Activated naive CD4-positive, alpha-beta T cell treated with anti-CD3 and anti-CD28 coated beads, Interleukin-2, amount 50 U/mL, for 72 hours (primary cell): Measurements from ENCODE around the gene ELP5. TPM values are rescaled to one million over a fixed set of nuclear protein-coding genes. Genes with fewer than 3 reads are reported as not detected.
A peak's percentile ranks its signal among the peaks of the same experiment; 100 is the strongest.

Experiments
- ATAC-seq, 2 donors: fragments of 150-1000 bp; cut with Tn5 transposase; 2 replicates each; pipeline ENCODE4 v1.10.0; 2021; ENCODE audit warnings: mild to moderate bottlenecking in 2 of 2, moderate library complexity in 2 of 2
- DNase-seq, 2 donors: peaks; one replicate each; pipeline ENCODE4 v3.0.0; 2021 to 2022; ENCODE audit warnings: low spot score in 2 of 2
- H3K27ac Mint-ChIP-seq, 2 donors: one replicate each; pipeline ENCODE4 v1.8.0; 2022; ENCODE audit warnings: mild to moderate bottlenecking in 2 of 2, mixed read lengths in 2 of 2
- H3K36me3 Mint-ChIP-seq, 2 donors: one replicate each; pipeline ENCODE4 v1.8.0; 2022; ENCODE audit warnings: mixed read lengths in 2 of 2
- H3K9me3 Mint-ChIP-seq, 2 donors: one replicate each; pipeline ENCODE4 v1.8.0; 2022; ENCODE audit warnings: mixed read lengths in 2 of 2
- total RNA-seq, 2 donors: library from RNA; stranded (reverse); gene quantifications; one replicate each; pipeline ENCODE4 v1.2.3, GENCODE V29; 2022

The ELP5 gene
- total RNA-seq, 2 donors from 2014 or later, result 45.6 to 62.3 TPM

DNA sequence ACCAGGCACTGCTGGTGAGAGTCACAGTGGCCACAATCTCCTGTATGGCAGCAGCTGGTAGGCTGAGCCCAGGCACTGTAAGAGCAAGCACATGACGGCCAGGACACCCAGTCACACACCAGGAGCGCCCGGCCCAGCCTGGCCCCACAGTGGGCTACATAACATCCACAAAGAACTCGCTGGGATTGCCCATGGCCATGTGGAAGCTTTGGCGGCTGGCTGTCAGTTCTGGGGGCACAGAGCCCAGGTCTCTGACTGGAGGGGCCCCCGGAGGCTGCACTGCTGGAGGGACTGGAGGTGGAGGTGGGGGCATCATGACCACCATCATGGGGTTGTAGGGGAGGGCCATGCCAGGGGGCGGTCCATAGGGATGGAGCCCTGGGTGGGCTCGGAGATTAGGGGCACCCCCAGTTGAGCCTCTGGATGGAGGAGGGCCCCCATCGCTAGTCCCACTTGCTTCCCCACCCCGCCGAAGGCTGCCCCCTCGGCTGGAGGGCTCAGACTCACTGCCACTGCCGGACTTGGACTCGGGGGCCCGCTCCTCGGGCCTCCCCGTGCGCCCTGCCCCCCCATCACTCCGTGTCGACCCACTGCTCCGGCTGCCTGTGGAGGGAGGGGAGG, 26.2 kb upstream of the ELP5 start:
- Mint-ChIP-seq H3K27ac (peak overlapping the region in 1 of 2 donors; percentile 59), H3K36me3 (peaks cover 14 to 32% of the 10 kb centered on the region in 2 donors), H3K9me3 (no peaks in the 10 kb centered on the region)
- DNase-seq (no peak), ATAC-seq (no peak)

DNA sequence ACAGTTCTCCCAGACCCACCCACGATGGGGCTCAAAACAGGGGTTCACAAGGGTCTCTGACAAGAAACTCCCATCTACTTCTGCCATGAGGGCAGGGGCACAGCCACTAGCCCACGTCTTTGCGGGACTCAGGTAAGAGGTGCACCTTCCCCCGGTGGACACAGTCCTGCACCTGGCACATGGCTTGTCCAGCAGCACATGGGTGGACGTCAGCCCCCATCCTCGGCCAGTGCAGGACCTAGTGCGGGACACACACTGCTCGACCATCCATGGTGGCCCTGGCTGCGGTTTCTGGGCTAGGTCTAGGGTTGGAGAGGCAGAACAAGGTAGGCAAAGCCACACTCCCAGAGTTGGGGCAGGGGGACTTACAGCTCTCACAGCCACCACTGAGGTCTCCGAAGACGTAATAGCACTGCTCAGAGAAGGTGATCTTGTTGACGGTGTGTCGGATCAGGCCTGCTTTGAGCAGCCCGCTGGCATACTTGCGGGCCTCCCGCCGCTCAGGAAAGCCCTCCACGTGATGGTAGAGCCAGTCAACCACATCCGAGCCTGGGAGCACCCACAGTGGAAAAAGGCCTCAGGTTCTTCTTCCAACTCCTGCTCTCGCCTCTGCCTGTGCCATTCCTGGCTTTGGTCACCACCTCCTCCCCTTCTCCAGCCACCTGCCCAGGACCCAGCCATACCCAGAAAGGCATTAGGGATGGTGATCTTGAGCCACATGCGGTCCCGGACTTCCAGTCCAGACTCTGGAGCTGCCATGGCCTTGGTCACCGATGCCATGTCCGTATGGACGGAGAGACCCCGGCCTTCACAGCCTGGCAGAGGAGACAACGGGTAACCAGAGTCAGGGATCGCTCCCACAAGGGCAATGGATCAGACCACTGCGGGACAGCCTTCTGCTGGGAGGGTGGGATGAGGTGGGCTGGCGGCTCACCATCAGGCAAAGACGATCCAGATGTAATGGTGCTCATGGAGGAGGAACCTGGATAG, 25.0 kb upstream of the ELP5 start:
- no peaks in the 10 kb centered on the region for H3K9me3 Mint-ChIP-seq
- H3K36me3 Mint-ChIP-seq, result peaks cover 8 to 28% of the 10 kb centered on the region in 2 donors

DNA sequence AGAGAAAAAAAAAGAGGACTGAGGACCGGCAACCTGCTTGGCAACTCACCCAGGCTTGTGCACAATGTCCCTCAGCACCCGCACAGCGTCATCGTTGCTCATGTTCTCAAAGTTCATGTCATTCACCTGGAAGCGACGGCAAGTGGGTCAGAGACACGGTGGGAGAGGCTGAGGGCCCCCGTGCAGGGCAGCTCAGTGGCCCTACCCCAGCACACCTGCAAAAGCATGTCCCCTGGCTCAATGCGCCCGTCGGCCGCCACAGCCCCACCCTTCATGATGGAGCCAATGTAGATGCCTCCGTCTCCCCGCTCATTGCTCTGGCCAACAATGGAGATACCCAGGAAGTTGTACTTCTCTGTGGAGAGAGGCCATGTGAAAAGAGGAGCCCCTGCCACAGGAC, 23.1 kb upstream of the ELP5 start:
- Mint-ChIP-seq H3K36me3 (peaks cover 23 to 37% of the 10 kb centered on the region in 2 donors), H3K27ac (no peak overlapping the region), H3K9me3 (no peaks in the 10 kb centered on the region)
- DNase-seq (no peak), ATAC-seq (no peak)

More for the DNA sequence above, 25.0 kb upstream of the ELP5 start:
- H3K27ac Mint-ChIP-seq, result peak overlapping the region in 1 of 2 donors; percentile 59
- DNase-seq (no peak), ATAC-seq (peak in 1 of 2 donors; percentile 7)

DNA sequence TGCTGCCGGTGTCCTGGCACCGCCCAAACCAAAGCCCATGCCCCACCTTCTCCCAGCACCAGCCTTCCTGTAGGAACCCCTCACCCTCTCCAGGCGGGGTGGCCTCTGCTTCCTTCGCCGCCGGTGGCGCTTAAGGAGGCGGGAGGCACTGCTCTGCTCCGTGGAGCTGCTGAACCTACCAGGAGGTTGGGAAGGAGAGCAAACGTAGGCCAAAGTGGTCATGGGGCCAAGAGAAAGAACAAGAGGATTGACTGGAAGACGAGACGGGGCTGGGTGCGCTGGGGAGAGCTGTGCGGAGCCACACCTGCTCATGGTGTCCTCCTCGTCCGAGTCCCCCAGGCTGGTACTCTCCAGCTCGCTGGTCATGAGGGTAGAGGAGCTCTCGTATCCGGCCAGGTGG, 22.5 kb upstream of the ELP5 start:
- no peaks in the 10 kb centered on the region for H3K9me3 Mint-ChIP-seq
- peaks cover 25 to 36% of the 10 kb centered on the region in 2 donors for H3K36me3 Mint-ChIP-seq
- H3K27ac Mint-ChIP-seq, result no peak overlapping the region
- no peak for DNase-seq
- no peak for ATAC-seq

DNA sequence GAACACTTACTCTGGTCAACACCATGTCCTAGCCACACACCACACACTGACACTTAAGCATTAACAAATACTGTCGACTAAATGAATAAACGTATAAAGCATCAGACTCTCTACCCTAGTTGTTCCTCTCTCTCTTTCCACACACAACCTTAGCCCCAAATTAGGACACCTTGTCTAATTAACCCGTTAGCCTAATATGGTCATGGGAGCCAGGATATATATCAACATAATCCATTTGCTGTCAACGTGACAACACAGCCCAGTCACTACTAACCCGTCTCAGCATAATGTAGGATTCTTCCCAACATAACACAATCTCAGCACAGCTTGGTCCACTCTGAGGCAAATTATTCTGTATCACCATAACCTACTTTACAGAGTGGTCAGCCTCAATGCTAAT, 19.9 kb upstream of the ELP5 start:
- peaks cover 32 to 48% of the 10 kb centered on the region in 2 donors for H3K36me3 Mint-ChIP-seq
- no peak for DNase-seq
- no peaks in the 10 kb centered on the region for H3K9me3 Mint-ChIP-seq
- no peak for ATAC-seq
- peak overlapping the region in 1 of 2 donors; percentile 18 for H3K27ac Mint-ChIP-seq

DNA sequence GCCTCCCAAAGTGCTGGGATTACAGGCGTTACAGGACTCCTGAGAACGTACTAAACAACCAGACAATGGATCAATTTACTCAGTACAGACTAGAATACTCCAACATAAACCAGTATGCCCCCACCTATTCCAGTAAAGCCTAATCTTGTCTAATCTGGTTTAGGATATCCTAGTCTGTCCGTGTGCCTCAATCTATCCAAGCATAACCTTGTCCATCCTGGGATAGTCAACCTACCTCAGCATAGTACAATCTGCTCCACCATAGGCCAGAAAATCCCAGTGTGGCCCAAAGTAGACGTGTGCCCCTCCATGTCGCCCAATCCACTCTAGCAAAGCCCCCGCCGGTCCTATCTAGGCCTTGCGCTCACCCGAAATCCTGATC, 18.3 kb upstream of the ELP5 start:
- H3K36me3 Mint-ChIP-seq, result peaks cover 28 to 43% of the 10 kb centered on the region in 2 donors
- ATAC-seq (peak; percentile 1 to 17), DNase-seq (peak in 1 of 2 donors; percentile 28)
- no peaks in the 10 kb centered on the region for H3K9me3 Mint-ChIP-seq
- peak overlapping the region; percentile 90 to 92 for H3K27ac Mint-ChIP-seq

DNA sequence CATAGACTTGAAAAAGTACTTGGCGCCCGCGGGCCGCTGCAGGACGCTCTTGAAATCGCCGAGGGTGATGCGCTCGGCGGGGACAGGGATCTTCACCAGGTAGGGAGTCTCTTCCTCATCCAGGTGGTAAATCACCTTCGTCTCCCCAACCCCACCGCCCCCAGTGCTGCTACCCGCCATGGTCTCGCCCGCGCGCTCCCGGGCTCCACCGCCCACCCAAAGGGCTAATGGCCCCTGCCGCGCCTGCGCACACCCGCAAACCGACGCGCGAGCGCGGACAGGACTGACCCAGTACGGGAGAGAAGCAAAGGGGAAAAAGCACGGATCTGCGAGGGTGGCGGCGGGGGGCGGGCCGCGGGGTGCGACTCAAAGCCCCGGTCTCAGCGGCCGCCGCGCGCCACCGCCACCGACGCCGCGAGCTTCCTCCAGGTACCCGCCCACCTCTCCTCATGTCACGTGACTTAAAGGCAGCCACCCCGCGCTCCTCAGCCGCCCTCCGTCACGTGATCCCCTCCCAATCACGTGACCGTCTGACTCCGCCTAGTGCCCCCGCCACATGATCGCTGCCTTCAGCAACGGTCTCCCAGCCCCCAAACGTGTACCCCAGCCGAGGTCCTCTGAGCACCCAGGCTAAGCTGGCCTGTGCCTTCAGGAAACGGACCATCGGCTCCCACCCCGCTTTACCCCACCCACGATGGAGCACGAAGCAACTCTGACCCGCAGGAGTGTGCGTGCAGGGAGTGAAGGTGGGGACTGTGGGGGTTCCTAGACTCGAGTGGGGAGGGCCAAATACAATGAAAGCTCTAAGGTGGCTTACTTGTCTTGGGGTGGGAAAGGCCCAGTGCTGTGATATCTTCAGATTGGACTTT, 17.7 kb upstream of the ELP5 start, which contains the start of gene DVL2:
Gene DVL2, minus strand, starts transcription at position 435 of the 869 bp plus-strand sequence. Its CDS starts 255 bp downstream, at position 180.
- ATAC-seq (peak; percentile 62 to 63), DNase-seq (peak; percentile 92 to 96)
- H3K36me3 Mint-ChIP-seq, result peaks cover 28 to 43% of the 10 kb centered on the region in 2 donors
- no peaks in the 10 kb centered on the region for H3K9me3 Mint-ChIP-seq
- peak within 1 kb of the TSS; percentile 92 to 97 for H3K27ac Mint-ChIP-seq

DNA sequence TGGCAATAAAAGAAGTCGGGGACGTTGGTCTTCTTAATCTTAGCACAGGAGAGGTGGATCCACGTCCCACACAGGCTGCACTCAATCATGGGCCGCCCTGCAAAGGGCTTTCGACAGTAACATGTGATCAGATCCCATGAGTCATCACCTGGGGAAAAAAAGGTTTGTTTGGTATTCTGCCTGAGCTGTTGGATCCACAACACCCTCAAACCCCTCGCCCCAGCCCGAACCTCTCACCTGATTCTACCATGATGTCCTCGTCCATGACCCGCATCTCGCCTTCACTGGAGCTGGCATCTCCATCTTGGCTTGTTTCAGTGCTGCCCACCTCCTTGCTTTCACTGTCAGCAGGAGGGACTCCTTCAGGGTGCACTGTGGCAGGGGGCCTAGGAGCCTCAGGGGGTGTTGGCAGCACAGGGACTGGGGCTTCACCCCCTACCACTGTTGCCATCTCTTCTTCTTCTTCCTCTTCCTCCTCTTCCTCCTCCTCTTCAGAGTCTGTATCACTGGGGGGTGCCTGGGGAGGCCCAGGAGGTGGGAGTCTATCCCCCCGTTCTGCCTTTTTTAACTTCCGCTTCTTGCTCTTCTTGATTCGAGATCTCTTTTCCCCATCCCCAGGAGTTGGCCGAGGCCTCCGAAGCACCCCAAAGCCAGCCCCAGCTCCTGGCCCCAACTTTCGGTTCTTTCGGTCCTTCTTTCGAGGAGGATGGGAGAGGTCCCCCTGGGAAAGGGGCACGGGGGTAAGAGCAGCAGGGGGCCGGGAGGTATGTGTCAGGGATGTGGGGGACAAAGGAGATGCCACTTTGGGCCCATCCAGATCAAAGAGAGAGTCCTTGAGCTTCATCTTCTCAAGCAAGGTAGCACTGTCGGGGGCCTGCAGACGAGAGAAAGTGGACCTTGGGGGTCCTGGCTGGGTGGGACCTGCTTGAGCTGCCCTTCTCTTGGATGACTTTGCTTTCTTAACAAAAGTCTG, 16.0 kb upstream of the ELP5 start:
- DNase-seq, result no peak
- Mint-ChIP-seq H3K9me3 (no peaks in the 10 kb centered on the region), H3K27ac (peak overlapping the region in 1 of 2 donors; percentile 91), H3K36me3 (peaks cover 34 to 39% of the 10 kb centered on the region in 2 donors)
- no peak for ATAC-seq

DNA sequence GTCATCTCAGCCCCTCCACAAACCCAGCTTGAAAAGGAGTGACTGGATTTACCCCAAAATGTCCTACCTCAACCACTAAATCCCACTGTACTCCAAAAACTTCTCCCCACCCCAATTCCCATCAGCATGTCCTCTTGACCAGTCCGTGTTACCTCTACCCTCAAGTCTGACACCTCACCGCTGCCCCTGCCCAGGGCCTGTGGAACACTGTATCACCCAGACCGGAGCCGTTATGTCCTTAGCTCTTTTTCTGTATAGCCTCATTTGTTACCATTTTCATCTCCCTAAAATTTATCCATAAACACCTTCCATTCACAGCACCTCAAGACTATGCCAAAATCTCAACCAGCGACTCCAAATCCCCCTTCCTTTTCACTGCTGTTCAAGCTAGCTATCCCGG, 15.2 kb upstream of the ELP5 start:
- H3K36me3 Mint-ChIP-seq, result peaks cover 43 to 48% of the 10 kb centered on the region in 2 donors
- H3K9me3 Mint-ChIP-seq, result no peaks in the 10 kb centered on the region
- DNase-seq (no peak), ATAC-seq (no peak)
- H3K27ac Mint-ChIP-seq, result peak overlapping the region; percentile 91

DNA sequence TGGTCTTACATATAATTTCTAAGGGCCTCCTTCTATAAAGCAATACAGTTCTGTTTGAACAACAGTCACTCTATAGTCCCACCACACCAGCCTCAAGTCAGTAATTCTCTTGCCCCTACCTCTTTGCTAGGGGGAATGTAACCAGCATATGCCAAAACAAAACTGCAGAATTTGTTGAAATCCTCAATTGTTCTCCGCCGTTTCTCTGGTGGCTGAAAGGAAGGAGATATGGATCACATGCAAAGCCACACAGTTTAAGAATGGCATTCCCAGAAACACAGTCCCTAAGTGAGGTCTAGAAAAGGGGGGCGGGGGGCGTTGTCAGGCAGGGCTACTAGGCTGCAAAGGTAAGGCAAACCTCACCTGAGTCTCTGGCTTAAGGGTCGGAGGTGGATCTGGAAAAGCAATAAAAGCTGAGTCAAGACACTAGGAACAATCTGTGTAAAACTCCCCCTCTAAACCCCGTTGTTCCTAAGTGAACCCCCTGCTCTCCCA, 14.7 kb upstream of the ELP5 start:
- peak overlapping the region; percentile 91 for H3K27ac Mint-ChIP-seq
- ATAC-seq (no peak), DNase-seq (no peak)
- no peaks in the 10 kb centered on the region for H3K9me3 Mint-ChIP-seq
- peaks cover 43 to 48% of the 10 kb centered on the region in 2 donors for H3K36me3 Mint-ChIP-seq

DNA sequence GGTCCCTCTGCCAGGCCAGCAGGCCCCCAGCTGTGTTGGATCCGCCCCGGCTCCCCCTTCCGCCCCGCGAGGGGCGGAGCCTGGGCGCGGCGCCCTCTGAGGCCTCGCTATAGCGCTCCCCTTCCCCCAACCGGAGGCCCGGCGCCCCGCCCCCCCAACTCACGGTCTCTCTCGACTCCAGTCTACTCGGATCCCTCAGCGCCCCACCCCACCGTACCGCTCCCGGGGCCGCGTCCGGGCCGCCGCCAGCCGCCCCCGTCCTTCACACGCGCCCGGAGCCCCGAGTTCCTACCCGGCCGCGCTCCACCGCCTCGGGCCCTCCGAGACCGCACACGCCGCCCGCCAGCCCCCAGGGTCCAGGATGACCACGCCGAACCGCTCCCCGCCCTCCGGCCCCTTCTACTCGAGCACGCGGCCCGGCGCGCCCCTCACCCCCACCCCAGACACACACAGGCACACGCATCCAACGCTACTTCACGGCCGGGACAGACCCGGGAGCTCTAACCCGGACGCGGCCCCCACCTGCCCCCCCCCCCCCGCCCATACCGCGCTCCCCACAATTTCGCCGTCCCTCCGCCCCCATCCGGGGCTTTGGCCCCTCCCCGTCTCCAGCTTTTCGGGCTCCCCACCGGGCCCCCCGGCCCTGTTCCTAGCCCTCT, 14.1 kb upstream of the ELP5 start:
- Mint-ChIP-seq H3K9me3 (no peaks in the 10 kb centered on the region), H3K27ac (peak overlapping the region; percentile 89 to 91), H3K36me3 (peaks cover 46 to 47% of the 10 kb centered on the region in 2 donors)
- peak in 1 of 2 donors; percentile 84 for DNase-seq
- ATAC-seq, result peak; percentile 2 to 50

DNA sequence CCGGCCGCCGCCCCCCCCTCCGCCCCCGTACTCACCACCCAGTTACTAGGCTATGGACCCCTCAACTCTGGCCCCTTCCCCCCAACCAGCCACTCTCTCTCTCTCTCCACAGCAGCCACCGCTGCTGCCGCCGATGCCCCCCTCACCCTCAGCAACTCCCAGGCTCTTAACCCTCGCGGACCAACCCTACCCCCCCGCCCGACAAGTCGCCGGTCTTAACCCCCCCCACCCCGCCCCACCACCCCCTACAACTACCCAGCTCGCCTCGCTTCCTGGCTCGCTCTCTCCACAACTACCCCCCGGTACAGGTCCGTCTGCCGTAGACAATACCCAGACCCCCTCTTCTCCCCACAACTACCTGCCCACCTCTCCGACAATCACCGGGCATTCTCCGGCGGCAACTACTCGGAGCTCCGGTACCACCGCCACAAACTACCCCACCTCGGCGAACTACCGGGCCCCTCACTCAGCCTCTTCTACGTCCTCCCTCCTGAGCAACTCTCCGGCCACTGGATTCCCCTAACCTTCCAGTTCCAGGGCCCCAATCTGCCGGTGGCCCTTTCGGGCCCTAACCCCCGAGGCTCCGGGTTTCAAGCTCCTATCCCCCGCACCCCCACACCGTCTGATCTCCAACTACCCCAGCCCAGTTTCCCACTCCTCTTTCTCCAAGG, 13.5 kb upstream of the ELP5 start:
- ATAC-seq (no peak), DNase-seq (peak in 1 of 2 donors; percentile 38)
- no peaks in the 10 kb centered on the region for H3K9me3 Mint-ChIP-seq
- peak overlapping the region; percentile 91 to 98 for H3K27ac Mint-ChIP-seq
- H3K36me3 Mint-ChIP-seq, result peaks cover 39 to 41% of the 10 kb centered on the region in 2 donors

DNA sequence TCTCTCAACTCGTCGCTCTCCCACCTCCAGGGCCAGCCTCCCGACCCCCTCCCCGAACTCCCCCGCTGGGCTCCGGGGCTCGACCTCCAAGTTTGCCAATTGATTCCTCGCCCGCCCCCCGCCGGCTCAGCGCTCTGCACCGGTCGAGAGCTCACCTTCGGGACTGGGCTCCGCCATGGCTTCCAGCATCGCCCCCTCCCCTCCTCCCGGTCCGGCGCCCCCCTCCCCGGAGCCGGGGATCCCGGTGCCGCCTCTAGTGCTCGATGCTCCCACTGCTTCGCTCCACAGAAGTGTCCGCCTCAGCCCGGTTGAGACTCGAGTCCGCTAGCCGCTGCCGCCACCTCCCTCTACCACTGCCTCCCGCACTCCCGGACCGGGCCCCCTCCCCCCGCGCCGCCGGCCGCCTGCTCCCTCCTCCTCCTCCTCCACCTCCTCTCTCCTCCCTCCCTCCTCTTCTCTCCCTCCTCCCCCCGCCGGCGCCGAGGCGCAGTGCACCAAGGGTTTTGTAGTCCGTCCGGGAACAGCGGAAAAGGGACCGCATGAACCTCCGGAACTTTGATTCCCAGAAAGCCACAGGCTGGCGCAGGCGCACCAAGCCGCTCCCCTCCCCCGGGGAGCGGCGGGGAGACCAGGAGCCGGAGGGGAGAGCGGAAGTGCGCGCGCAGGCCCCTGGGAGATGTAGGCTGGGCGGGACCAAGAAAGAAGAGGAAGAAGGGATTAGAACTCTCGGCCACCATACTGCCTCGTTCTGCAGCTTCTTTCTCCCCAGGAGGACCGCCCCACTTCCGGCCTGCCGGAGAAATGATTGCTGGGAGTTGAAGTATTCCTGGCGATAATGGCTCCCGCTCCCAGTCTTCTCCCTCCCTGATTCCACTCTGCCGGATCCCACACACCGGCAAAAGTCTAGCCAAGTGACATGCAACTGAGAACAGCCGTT, 12.7 kb upstream of the ELP5 start, which contains the start of gene PHF23:
Gene PHF23, minus strand, starts transcription at position 367 of the 937 bp plus-strand sequence. Its CDS starts 178 bp downstream, at position 189.
- Mint-ChIP-seq H3K9me3 (no peaks in the 10 kb centered on the region), H3K27ac (peak within 1 kb of the TSS; percentile 91 to 98), H3K36me3 (peaks cover 33 to 36% of the 10 kb centered on the region in 2 donors)
- DNase-seq (peak; percentile 95 to 98), ATAC-seq (peak; percentile 71 to 78)
